GM12873 (cell line): ENCODE results near the gene PAPLN.

Source experiments
- TF ChIP-seq, protein P1 (sequence below): IDR thresholded peaks from 2 replicates; pipeline ENCODE4 v1.5.1; 2012; ENCODE audit warnings: low read depth, mild to moderate bottlenecking, moderate library complexity, low read length, control low read depth; ENCODE audit not compliant: insufficient read depth; ENCODE audit errors: missing control alignments

Gene PAPLN

DNA sequence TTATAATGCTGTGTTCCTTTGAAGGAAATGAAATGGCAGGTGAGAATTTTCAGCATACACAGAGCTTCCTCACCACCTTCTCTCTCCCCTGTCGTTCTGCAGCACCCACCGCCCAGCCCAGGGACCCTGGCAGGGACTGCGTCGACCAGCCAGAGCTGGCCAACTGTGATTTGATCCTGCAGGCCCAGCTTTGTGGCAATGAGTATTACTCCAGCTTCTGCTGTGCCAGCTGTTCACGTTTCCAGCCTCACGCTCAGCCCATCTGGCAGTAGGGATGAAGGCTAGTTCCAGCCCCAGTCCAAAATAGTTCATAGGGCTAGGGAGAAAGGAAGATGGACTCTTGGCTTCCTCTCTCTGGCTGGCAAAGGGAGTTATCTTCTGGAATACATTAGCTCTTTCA lies 35.1 kb downstream of the PAPLN start:
- TF ChIP-seq, protein P1, sequence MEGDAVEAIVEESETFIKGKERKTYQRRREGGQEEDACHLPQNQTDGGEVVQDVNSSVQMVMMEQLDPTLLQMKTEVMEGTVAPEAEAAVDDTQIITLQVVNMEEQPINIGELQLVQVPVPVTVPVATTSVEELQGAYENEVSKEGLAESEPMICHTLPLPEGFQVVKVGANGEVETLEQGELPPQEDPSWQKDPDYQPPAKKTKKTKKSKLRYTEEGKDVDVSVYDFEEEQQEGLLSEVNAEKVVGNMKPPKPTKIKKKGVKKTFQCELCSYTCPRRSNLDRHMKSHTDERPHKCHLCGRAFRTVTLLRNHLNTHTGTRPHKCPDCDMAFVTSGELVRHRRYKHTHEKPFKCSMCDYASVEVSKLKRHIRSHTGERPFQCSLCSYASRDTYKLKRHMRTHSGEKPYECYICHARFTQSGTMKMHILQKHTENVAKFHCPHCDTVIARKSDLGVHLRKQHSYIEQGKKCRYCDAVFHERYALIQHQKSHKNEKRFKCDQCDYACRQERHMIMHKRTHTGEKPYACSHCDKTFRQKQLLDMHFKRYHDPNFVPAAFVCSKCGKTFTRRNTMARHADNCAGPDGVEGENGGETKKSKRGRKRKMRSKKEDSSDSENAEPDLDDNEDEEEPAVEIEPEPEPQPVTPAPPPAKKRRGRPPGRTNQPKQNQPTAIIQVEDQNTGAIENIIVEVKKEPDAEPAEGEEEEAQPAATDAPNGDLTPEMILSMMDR, result no peak

DNA sequence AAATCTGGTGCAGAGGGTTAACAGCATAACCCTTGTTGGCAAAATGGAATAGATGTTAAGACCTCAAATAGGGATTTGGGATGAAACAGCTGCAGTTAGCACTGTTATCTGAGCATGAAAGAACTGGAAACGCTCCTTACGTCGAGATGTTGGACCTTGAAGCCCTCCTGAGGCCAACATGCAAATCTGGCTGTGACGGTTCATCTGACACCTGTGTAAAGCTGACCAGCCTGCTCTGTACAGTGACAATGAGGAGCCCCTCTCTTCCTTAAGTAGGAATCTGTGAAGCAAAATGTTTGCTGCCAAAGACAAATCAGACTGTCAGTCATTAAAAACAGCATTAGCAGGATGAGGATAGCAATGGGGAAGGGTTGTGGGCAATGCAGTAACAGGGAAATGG lies 36.5 kb downstream of the PAPLN start:
- TF ChIP-seq, protein P1, result no peak

DNA sequence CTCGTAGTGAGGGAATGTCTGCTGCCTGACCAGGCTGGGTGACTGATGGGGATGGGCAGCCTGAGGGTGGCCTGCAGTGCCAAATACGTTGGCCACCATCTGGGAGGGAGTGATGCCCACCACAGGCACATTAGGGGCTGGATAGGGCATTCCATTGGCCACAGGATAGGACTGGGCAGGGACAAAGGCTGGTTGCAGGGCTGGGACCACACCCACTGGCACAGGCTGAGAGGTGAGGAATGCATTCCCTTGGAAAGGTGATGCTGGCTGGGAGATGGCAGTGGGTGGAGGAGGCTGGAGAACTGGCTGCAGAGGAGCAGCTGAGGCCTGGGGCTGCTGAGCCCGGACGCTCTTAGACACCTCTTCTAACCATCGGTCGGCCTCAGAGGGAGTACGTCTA lies 39.5 kb downstream of the PAPLN start:
- TF ChIP-seq, protein P1, result no peak

DNA sequence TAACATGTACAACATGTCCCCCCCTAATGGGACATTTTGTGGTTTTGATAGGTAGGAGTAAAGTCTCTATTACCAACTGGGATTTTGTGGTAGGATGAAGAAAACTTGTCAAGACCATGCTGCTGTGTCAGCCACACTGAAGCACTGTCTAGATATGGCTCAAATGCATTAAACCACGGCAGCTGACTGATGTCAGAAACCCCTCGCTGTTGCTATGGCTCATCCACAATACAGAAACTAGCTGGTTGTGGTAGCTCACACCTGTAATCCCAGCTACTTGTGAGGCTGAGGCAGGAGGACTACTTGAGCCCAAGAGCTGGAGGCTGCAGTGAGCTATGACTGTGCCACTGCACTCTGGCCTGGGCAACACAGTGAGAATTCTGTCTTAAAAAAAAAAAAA lies 40.1 kb downstream of the PAPLN start:
- TF ChIP-seq, protein P1, result no peak

DNA sequence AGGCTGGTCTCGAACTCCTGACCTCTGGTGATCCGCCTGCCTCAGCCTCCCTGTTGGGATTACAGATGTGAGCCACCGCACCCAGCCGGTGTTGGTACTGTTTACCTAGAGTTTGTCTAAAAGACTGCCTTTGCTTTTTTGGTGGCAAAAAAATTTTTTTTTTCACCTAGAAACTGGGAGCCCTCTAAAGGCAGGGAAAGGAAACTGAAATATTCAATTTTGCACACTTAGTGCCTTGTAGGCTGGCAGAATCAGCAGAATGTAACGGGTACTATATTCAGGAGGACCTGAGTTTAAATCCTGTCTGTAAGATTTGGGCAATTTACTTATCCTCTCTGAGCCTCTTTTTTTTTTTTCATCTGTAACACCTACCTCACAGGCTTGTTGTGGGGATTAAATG lies 43.6 kb downstream of the PAPLN start:
- TF ChIP-seq, protein P1, result no peak

DNA sequence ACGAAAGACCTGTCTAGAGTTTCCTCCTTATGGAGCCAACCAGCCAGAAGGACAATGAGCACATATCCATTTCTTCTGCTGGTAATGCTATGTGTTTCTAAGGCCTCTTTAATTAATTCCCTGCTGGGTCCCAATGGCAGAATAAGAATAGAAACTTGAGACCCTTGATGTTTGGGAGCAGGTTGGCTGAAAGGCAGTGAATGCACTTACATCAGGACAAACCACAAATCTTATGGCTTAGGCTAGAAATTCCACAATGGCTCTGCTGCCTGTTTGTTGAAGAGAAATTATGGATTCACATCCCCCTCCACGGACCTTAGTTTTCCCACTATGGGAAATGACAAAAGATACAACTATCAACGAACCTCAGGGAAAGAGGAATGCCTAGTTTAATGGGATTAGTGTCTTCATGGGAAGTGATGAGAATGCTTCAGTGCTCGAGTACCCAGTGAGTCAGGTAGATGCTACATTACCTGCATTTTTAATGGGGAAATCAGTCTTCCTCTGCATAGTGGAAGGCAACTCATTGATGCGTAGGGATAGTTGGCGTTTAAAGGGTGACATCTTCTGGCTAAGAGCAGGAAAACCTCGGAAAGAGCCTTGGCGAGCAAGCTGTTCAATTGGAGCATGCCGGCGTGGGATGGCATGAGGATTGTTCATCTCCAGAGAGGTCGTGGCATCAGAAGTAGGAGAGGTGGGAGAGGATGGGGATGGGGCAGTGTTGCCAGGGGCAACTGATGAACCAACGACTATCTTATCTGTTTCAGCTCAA lies 46.5 kb downstream of the PAPLN start:
- TF ChIP-seq, protein P1, result no peak

DNA sequence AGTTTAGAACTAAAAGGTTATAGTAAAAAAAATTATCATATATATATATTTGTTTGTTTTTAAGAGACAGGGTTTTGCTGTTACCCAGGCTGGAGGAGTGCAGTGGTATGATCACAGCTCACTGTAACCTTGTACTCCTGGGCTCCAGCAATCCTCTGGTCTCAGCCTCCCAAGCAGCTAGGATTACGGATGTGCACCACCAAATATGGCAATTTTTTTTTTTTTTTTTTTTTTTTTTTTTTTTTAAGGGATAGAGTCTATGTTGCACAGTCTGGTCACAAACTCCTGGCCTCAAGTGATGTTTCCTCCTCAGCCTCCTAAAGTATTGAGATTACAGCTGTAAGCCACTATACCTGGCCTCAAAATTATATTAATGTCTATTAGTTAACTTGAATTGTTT lies 48.7 kb downstream of the PAPLN start:
- TF ChIP-seq, protein P1, result no peak
